GM12875 (cell line): Measurements from ENCODE around the gene N4BP2.

Experiments
- H3K4me3 ChIP-seq: one replicate; pipeline ENCODE4 v1.5.1; 2011; ENCODE audit warnings: low read depth, low read length, control low read depth
- CTCF ChIP-seq: IDR thresholded peaks from 2 replicates; pipeline ENCODE4 v1.5.1; 2011; ENCODE audit warnings: low read depth, mild to moderate bottlenecking, control low read depth, inconsistent platforms, low read length, moderate library complexity, borderline replicate concordance; ENCODE audit not compliant: insufficient read depth

N4BP2 gene

GRCh38 chr4:40199999-40200874 lies 143.6 kb downstream of the N4BP2 start:
- TF ChIP-seq CTCF = no peak
- peak overlapping the region; percentile 99 for H3K4me3 ChIP-seq

- H3K4me3 ChIP-seq = peak overlapping the region; percentile 99
- TF ChIP-seq CTCF = no peak
These were observed 144.5 kb downstream of the N4BP2 start for GRCh38 chr4:40200875-40201801.

DNA sequence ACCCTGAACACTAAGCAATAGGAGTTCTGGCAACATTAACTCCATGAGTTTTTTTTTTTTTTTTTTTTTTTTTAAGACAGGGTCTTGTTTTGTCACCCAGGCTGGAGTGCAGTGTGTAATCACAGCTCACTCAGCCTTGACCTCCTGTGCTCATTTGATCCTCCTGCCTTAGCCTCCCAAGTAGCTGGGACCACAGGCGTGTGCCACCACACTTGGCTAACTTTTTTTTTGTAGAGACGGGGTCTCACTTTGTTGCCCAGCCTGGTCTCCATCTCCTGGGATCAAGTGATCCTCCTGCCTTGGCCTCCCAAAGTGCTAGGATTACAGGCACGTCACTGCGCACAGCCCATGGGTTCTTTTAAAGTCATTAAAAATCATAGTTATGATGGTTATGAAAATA lies 145.2 kb downstream of the N4BP2 start:
- no peak for TF ChIP-seq CTCF
- H3K4me3 ChIP-seq = peak overlapping the region; percentile 99

- TF ChIP-seq CTCF = no peak
- peak overlapping the region; percentile 99 for H3K4me3 ChIP-seq
These were observed 145.8 kb downstream of the N4BP2 start for GRCh38 chr4:40202474-40202873.

- H3K4me3 ChIP-seq = peak overlapping the region; percentile 47
- TF ChIP-seq CTCF = no peak
These were observed 148.0 kb downstream of the N4BP2 start for GRCh38 chr4:40204507-40205258.

- H3K4me3 ChIP-seq = peak overlapping the region; percentile 47
- TF ChIP-seq CTCF = no peak
These were observed 148.9 kb downstream of the N4BP2 start for GRCh38 chr4:40205259-40206198.
